Brain microvascular endothelial cell (primary cell): ENCODE data around the gene EPHA6.

ENCODE experiments used
- DNase-seq: peaks from one replicate; pipeline ENCODE4 v3.0.0-alpha.2; 2020
- H3K27ac ChIP-seq: fragments of 250-450 bp; sonication (Bioruptor Pico); 2 replicates; pipeline ENCODE4 v1.5.1; 2020; ENCODE audit warnings: mild to moderate bottlenecking, moderate library complexity
- H3K27me3 ChIP-seq: fragments of 250-450 bp; sonication (Bioruptor Pico); replicated peaks from 2 replicates; pipeline ENCODE4 v1.5.1; 2020; ENCODE audit warnings: mild to moderate bottlenecking
- H3K36me3 ChIP-seq: fragments of 250-450 bp; sonication (Bioruptor Pico); replicated peaks from 2 replicates; pipeline ENCODE4 v1.5.1; 2020; ENCODE audit warnings: mild to moderate bottlenecking
- H3K4me3 ChIP-seq: 2 replicates; pipeline ENCODE4 v1.5.1; 2011; ENCODE audit warnings: low read depth, mild to moderate bottlenecking, control low read depth, low read length, moderate library complexity
- in situ Hi-C: cut with HindIII; loops from 2 replicates; pipeline ENCODE4 v1.10.0; 2017; ENCODE audit warnings: low sequenced_read_pairs, low pct_ligation_motif_present
- TF ChIP-seq, protein P1 (sequence below): IDR thresholded peaks from 2 replicates; pipeline ENCODE4 v1.5.1; 2011; ENCODE audit warnings: low read depth, mild to moderate bottlenecking, moderate library complexity, low read length, control low read depth, inconsistent platforms; ENCODE audit errors: missing control alignments

EPHA6 gene

GRCh38 chr3:97687734-97688133, 873.3 kb downstream of the EPHA6 start:
- H3K4me3 ChIP-seq: no peak overlapping the region
- H3K27me3 ChIP-seq: no peaks in the 10 kb centered on the region
- H3K36me3 ChIP-seq: no peaks in the 10 kb centered on the region
- no peak for DNase-seq
- H3K27ac ChIP-seq: no peak overlapping the region
- TF ChIP-seq, protein P1, sequence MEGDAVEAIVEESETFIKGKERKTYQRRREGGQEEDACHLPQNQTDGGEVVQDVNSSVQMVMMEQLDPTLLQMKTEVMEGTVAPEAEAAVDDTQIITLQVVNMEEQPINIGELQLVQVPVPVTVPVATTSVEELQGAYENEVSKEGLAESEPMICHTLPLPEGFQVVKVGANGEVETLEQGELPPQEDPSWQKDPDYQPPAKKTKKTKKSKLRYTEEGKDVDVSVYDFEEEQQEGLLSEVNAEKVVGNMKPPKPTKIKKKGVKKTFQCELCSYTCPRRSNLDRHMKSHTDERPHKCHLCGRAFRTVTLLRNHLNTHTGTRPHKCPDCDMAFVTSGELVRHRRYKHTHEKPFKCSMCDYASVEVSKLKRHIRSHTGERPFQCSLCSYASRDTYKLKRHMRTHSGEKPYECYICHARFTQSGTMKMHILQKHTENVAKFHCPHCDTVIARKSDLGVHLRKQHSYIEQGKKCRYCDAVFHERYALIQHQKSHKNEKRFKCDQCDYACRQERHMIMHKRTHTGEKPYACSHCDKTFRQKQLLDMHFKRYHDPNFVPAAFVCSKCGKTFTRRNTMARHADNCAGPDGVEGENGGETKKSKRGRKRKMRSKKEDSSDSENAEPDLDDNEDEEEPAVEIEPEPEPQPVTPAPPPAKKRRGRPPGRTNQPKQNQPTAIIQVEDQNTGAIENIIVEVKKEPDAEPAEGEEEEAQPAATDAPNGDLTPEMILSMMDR: no peak
- in situ Hi-C loops: no loop called here

- in situ Hi-C loops: no loop called here
- H3K27ac ChIP-seq: no peak overlapping the region
- DNase-seq: no peak
- no peak overlapping the region for H3K4me3 ChIP-seq
- H3K36me3 ChIP-seq: no peaks in the 10 kb centered on the region
- no peaks in the 10 kb centered on the region for H3K27me3 ChIP-seq
- TF ChIP-seq, protein P1: no peak
These were observed 874.7 kb downstream of the EPHA6 start for GRCh38 chr3:97689111-97689510.

- in situ Hi-C loops: no loop called here
These were observed 875.6 kb downstream of the EPHA6 start for GRCh38 chr3:97689962-97690361.

DNA sequence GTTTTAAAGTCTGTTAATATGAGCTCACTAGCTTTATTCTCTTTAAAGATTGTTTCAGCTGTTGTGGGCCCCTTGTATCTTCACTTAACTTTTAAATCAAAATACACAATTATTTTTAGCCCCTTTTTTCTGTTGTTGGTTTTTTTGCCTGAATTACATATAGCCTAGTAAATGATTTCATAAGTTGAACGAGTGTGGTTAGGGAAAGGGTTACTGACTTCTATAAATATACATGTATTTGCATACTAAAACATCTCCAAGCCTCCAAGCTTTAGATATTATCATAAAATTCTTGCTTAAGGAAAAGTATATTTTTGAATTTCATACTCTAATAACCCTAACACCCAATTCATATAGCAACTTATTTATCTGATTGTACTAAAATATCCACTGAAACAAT, 877.0 kb downstream of the EPHA6 start:
- H3K27ac ChIP-seq: no peak overlapping the region
- in situ Hi-C loops: no loop called here
- no peak overlapping the region for H3K4me3 ChIP-seq
- TF ChIP-seq, protein P1: no peak
- DNase-seq: no peak
- no peaks in the 10 kb centered on the region for H3K36me3 ChIP-seq
- H3K27me3 ChIP-seq: no peaks in the 10 kb centered on the region

More at GRCh38 chr3:97689962-97690361, 875.6 kb downstream of the EPHA6 start:
- no peaks in the 10 kb centered on the region for H3K27me3 ChIP-seq
- H3K27ac ChIP-seq: no peak overlapping the region
- DNase-seq: no peak
- no peaks in the 10 kb centered on the region for H3K36me3 ChIP-seq
- TF ChIP-seq, protein P1: no peak
- no peak overlapping the region for H3K4me3 ChIP-seq

GRCh38 chr3:97692389-97692788, 878.0 kb downstream of the EPHA6 start:
- in situ Hi-C loops: no loop called here
- TF ChIP-seq, protein P1: no peak
- H3K27ac ChIP-seq: no peak overlapping the region
- no peak overlapping the region for H3K4me3 ChIP-seq
- no peaks in the 10 kb centered on the region for H3K27me3 ChIP-seq
- no peaks in the 10 kb centered on the region for H3K36me3 ChIP-seq
- no peak for DNase-seq

- Histone ChIP-seq H3K27me3 (no peaks in the 10 kb centered on the region), H3K4me3 (no peak overlapping the region), H3K27ac (no peak overlapping the region), H3K36me3 (no peaks in the 10 kb centered on the region)
- in situ Hi-C loops: no loop called here
- DNase-seq: no peak
- TF ChIP-seq, protein P1: no peak
These were observed 878.4 kb downstream of the EPHA6 start for GRCh38 chr3:97692831-97693230.
